HepG2 (cell line): Measurements from ENCODE around the gene APOL2. TPM values are rescaled to one million over a fixed set of nuclear protein-coding genes. Genes with fewer than 3 reads are reported as not detected.
"Not testable (repeated sequence)": the region's sequence is repeated elsewhere in the genome, so short reads cannot be mapped to it uniquely, and the experiment has no call there.

Source experiments
- ATAC-seq: fragments of 200-7000 bp; cut with Tn5 transposase; 3 replicates; pipeline ENCODE4 v1.9.1; 2020; ENCODE audit warnings: mild to moderate bottlenecking, moderate library complexity
- BruUV-seq: library from RNA; stranded (reverse); fragments of 400-500 nt; replicated peaks from 2 replicates; lab custom pipeline; 2021; lab: Mats Ljungman, UMichigan
- CTCF ChIA-PET: fragments of 300-600 bp; formaldehyde crosslinking; extraction: SDS; loops from one replicate; lab custom pipeline; 2021; ENCODE audit warnings: low total read pairs, inconsistent platforms, low intra/inter-chr PET ratio; lab: Yijun Ruan, JAX
- POLR2A ChIA-PET: fragments of 350-600 bp; sonication (Branson Sonifier 250); formaldehyde crosslinking; loops from one replicate; lab custom pipeline; 2020; ENCODE audit warnings: antibody characterized with exemption, inconsistent platforms; lab: Yijun Ruan, JAX
- DNase-seq: peaks from one replicate; pipeline ENCODE4 v3.0.0-alpha.2; 2015; ENCODE audit warnings: low spot score
- FAIRE-seq: peaks from 3 replicates; lab custom pipeline; 2011; peaks lifted over from hg19 to GRCh38; lab: Jason Lieb, UNC
- H2AFZ ChIP-seq: one replicate; pipeline ENCODE4 v1.6.1; 2011; ENCODE audit warnings: low read length, inconsistent platforms
- H3K27ac ChIP-seq: fragments of 300-600 bp; 3 replicates; pipeline ENCODE4 v1.8.0; 2011; ENCODE audit warnings: mixed run types, mild to moderate bottlenecking, mixed read lengths, low read length, inconsistent platforms; ENCODE audit not compliant: insufficient read depth; ENCODE audit errors: extremely low read length
- H3K27me3 ChIP-seq, 2 experiments: fragments of 200-600 bp in 1 of 2; 2 replicates in 1 of 2; 3 replicates in 1 of 2; pipeline versions ENCODE4 v1.6.0 to v1.8.0; 2011; ENCODE audit warnings: low read length in 2 of 2, mild to moderate bottlenecking in 2 of 2, moderate library complexity in 2 of 2, inconsistent platforms in 1 of 2; ENCODE audit not compliant: insufficient read depth in 2 of 2, control insufficient read depth in 1 of 2
- H3K36me3 ChIP-seq, 2 experiments: fragments of 200-600 bp in 1 of 2; replicated peaks in 1 of 2; 2 replicates in 1 of 2; 3 replicates in 1 of 2; pipeline versions ENCODE4 v1.5.1 to v1.8.0; 2011; ENCODE audit warnings: low read length in 2 of 2, inconsistent platforms in 1 of 2; ENCODE audit not compliant: insufficient read depth in 2 of 2, control insufficient read depth in 1 of 2
- H3K4me1 ChIP-seq: 2 replicates; pipeline ENCODE4 v1.5.1; 2012; ENCODE audit warnings: low read length, inconsistent platforms; ENCODE audit not compliant: insufficient read depth
- H3K4me2 ChIP-seq: 2 replicates; pipeline ENCODE4 v1.6.0; 2011; ENCODE audit warnings: low read depth, low read length, inconsistent platforms
- H3K4me3 ChIP-seq, 3 experiments: fragments of 200-600 bp in 1 of 3; sonication (generic), shearing (Covaris generic) in 1 of 3; replicated peaks in 1 of 3; 2 replicates each; pipeline ENCODE4 v1.5.1; 2011 to 2016; ENCODE audit warnings: low read length in 3 of 3, inconsistent platforms in 2 of 3, low read depth in 2 of 3, mild to moderate bottlenecking in 2 of 3, control low read depth in 1 of 3, mixed read lengths in 1 of 3; ENCODE audit not compliant: insufficient read depth in 1 of 3
- H3K79me2 ChIP-seq: one replicate; pipeline ENCODE4 v1.6.1; 2011; ENCODE audit warnings: low read length, inconsistent platforms; ENCODE audit not compliant: insufficient read depth
- H3K9ac ChIP-seq: 2 replicates; pipeline ENCODE4 v1.6.0; 2011; ENCODE audit warnings: mild to moderate bottlenecking, low read depth, low read length, inconsistent platforms; ENCODE audit not compliant: insufficient read depth
- H3K9me3 ChIP-seq: 2 replicates; pipeline ENCODE4 v1.5.1; 2012; ENCODE audit warnings: mild to moderate bottlenecking, low read length
- H4K20me1 ChIP-seq: 2 replicates; pipeline ENCODE4 v1.6.0; 2011; ENCODE audit warnings: inconsistent platforms, mild to moderate bottlenecking, low read length, moderate library complexity; ENCODE audit not compliant: insufficient read depth
- CEBPG ChIP-seq: IDR thresholded peaks from 2 replicates; pipeline ENCODE4 v1.6.1; 2016
- MEIS1 ChIP-seq: sonication (generic); formaldehyde crosslinking; IDR thresholded peaks from 2 replicates; pipeline ENCODE4 v1.9.0; 2021; ENCODE audit warnings: mild to moderate bottlenecking, missing genetic modification reagents, moderate library complexity, borderline replicate concordance
- SALL1 ChIP-seq: sonication (generic); formaldehyde crosslinking; IDR thresholded peaks from 2 replicates; pipeline ENCODE4 v1.8.0; 2022; ENCODE audit warnings: mild to moderate bottlenecking, missing genetic modification reagents
- SPEN ChIP-seq: sonication (generic); formaldehyde crosslinking; IDR thresholded peaks from 2 replicates; pipeline ENCODE4 v1.5.1; 2020; ENCODE audit warnings: low read depth, mild to moderate bottlenecking, missing genetic modification reagents
- TMF1 ChIP-seq: sonication (generic); formaldehyde crosslinking; IDR thresholded peaks from 2 replicates; pipeline ENCODE4 v1.8.1; 2022; ENCODE audit warnings: low read depth, missing genetic modification reagents
- ZBTB7B ChIP-seq: sonication (generic); formaldehyde crosslinking; IDR thresholded peaks from 2 replicates; pipeline ENCODE4 v1.4.0; 2020; ENCODE audit warnings: missing genetic modification reagents
- WGBS: methylation state at CpG from one replicate; pipeline ENCODE4 v1.1.6; 2017; ENCODE audit warnings: low lambda C conversion rate; 5-methylcytosine and 5-hydroxymethylcytosine counted together
- in situ Hi-C: cut with HindIII; loops from 2 replicates; pipeline ENCODE4 v1.10.0; 2017; ENCODE audit warnings: low pct_unique_long_range_greater_than_20kb; ENCODE audit not compliant: extremely low pct_ligation_motif_present
- intact Hi-C: fragments of 100-400 bp; cut with micrococcal nuclease; formaldehyde crosslinking; loops from one replicate; pipeline ENCODE4 v1.10.0; 2022; ENCODE audit not compliant: unreplicated experiment
- polyA plus RNA-seq, 8 experiments: library from polyadenylated mRNA; depleted of rRNA in 3 of 8; stranded (reverse) in 7 of 8; unstranded in 1 of 8; fragments of >200 nt; fragmentation: Illumina TruSeq in 4 of 8; extraction: Trizol in 4 of 8; gene quantifications; 2 replicates each; pipeline versions ENCODE4 v1.2.1 to v1.2.3, GENCODE V29; 2011 to 2016; ENCODE audit warnings: low read depth in 4 of 8, missing spikeins in 1 of 8, mixed read lengths in 1 of 8; ENCODE audit not compliant: insufficient read depth in 1 of 8
- total RNA-seq, 5 experiments: library from RNA; depleted of rRNA; stranded (reverse); fragments of >200 nt; fragmentation: Illumina TruSeq; extraction: Trizol; gene quantifications; 2 replicates each; pipeline ENCODE4 v1.2.3, GENCODE V29; 2016; ENCODE audit warnings: low read depth in 1 of 5
- TF ChIP-seq, protein P1 (sequence below): sonication (generic); formaldehyde crosslinking; IDR thresholded peaks from 2 replicates; pipeline ENCODE4 v1.4.0; 2020; ENCODE audit warnings: missing genetic modification reagents, borderline replicate concordance
- TF ChIP-seq, protein P2 (sequence below): sonication (generic); formaldehyde crosslinking; IDR thresholded peaks from 2 replicates; pipeline ENCODE4 v1.5.1; 2020; ENCODE audit warnings: mild to moderate bottlenecking, missing genetic modification reagents, moderate library complexity
- TF ChIP-seq, protein P3 (sequence below): sonication (generic); formaldehyde crosslinking; IDR thresholded peaks from 2 replicates; pipeline ENCODE4 v1.8.0; 2022; ENCODE audit warnings: mild to moderate bottlenecking, missing genetic modification reagents, borderline replicate concordance

Gene APOL2
- total and polyA plus RNA-seq, 2 of the 13 experiments (the other 11 are each of a cell fraction or from before 2014, with no cell fraction given): 28.7 to 51.2 TPM

GRCh38 chr22:36250292-36250960, 11.1 kb upstream of the APOL2 start:
- WGBS: 23% methylated on average over 24 of the region's 24 CpGs
- H4K20me1 ChIP-seq, ATAC-seq, intact Hi-C loops, CTCF ChIA-PET, H3K9me3 ChIP-seq, in situ Hi-C loops, H3K27me3 ChIP-seq, BruUV-seq, H3K36me3 ChIP-seq, H2AFZ ChIP-seq: not testable (repeated sequence)
- Histone ChIP-seq H3K27ac (peak overlapping the region; percentile 90), H3K4me1 (peaks cover 97% of the 10 kb centered on the region), H3K79me2 (peaks cover 28% of the 10 kb centered on the region), H3K4me3 (peak overlapping the region in 1 of 3 experiments; percentile 32; a peak in 1 of 6 replicates), H3K9ac (peak overlapping the region; percentile 71), H3K4me2 (peak overlapping the region; percentile 99)
- FAIRE-seq: peak; percentile 40
- peak; percentile 86 for DNase-seq
- POLR2A ChIA-PET: interaction anchor here (1.0 to 7.0 kb wide), 4 partner anchors 13 to 46 kb away, joined by 3 to 102 read pairs (median 6); partner anchors contain the start of gene APOL2
- 0 out of 2 replicates have a peak, but pooled peaks have one; percentile 29 for TF ChIP-seq TMF1 (CRISPR knock-in tag)
- TF ChIP-seq, protein P1, sequence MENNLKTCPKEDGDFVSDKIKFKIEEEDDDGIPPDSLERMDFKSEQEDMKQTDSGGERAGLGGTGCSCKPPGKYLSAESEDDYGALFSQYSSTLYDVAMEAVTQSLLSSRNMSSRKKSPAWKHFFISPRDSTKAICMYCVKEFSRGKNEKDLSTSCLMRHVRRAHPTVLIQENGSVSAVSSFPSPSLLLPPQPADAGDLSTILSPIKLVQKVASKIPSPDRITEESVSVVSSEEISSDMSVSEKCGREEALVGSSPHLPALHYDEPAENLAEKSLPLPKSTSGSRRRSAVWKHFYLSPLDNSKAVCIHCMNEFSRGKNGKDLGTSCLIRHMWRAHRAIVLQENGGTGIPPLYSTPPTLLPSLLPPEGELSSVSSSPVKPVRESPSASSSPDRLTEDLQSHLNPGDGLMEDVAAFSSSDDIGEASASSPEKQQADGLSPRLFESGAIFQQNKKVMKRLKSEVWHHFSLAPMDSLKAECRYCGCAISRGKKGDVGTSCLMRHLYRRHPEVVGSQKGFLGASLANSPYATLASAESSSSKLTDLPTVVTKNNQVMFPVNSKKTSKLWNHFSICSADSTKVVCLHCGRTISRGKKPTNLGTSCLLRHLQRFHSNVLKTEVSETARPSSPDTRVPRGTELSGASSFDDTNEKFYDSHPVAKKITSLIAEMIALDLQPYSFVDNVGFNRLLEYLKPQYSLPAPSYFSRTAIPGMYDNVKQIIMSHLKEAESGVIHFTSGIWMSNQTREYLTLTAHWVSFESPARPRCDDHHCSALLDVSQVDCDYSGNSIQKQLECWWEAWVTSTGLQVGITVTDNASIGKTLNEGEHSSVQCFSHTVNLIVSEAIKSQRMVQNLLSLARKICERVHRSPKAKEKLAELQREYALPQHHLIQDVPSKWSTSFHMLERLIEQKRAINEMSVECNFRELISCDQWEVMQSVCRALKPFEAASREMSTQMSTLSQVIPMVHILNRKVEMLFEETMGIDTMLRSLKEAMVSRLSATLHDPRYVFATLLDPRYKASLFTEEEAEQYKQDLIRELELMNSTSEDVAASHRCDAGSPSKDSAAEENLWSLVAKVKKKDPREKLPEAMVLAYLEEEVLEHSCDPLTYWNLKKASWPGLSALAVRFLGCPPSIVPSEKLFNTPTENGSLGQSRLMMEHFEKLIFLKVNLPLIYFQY (CRISPR knock-in tag): peak; percentile 92; the same call in 1 of the 2 replicates
- TF ChIP-seq, protein P2, sequence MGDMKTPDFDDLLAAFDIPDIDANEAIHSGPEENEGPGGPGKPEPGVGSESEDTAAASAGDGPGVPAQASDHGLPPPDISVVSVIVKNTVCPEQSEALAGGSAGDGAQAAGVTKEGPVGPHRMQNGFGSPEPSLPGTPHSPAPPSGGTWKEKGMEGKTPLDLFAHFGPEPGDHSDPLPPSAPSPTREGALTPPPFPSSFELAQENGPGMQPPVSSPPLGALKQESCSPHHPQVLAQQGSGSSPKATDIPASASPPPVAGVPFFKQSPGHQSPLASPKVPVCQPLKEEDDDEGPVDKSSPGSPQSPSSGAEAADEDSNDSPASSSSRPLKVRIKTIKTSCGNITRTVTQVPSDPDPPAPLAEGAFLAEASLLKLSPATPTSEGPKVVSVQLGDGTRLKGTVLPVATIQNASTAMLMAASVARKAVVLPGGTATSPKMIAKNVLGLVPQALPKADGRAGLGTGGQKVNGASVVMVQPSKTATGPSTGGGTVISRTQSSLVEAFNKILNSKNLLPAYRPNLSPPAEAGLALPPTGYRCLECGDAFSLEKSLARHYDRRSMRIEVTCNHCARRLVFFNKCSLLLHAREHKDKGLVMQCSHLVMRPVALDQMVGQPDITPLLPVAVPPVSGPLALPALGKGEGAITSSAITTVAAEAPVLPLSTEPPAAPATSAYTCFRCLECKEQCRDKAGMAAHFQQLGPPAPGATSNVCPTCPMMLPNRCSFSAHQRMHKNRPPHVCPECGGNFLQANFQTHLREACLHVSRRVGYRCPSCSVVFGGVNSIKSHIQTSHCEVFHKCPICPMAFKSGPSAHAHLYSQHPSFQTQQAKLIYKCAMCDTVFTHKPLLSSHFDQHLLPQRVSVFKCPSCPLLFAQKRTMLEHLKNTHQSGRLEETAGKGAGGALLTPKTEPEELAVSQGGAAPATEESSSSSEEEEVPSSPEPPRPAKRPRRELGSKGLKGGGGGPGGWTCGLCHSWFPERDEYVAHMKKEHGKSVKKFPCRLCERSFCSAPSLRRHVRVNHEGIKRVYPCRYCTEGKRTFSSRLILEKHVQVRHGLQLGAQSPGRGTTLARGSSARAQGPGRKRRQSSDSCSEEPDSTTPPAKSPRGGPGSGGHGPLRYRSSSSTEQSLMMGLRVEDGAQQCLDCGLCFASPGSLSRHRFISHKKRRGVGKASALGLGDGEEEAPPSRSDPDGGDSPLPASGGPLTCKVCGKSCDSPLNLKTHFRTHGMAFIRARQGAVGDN: peak; percentile 78
- peak; percentile 62; the same call in 1 of the 2 replicates for TF ChIP-seq SPEN
- peak; percentile 47; the same call in 1 of the 2 replicates for TF ChIP-seq MEIS1 (CRISPR knock-in tag)
- TF ChIP-seq CEBPG (CRISPR knock-in tag): peak; percentile 90
- TF ChIP-seq ZBTB7B (CRISPR knock-in tag): peak; percentile 75; the same call in 1 of the 2 replicates
- TF ChIP-seq, protein P3, sequence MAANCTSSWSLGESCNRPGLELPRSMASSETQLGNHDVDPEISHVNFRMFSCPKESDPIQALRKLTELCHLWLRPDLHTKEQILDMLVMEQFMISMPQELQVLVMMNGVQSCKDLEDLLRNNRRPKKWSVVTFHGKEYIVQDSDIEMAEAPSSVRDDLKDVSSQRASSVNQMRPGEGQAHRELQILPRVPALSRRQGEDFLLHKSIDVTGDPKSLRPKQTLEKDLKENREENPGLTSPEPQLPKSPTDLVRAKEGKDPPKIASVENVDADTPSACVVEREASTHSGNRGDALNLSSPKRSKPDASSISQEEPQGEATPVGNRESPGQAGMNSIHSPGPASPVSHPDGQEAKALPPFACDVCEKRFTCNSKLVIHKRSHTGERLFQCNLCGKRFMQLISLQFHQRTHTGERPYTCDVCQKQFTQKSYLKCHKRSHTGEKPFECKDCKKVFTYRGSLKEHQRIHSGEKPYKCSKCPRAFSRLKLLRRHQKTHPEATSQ: 0 out of 2 replicates have a peak, but pooled peaks have one; percentile 11
- TF ChIP-seq SALL1 (CRISPR knock-in tag): peak; percentile 94
